HepG2 (cell line): Measurements from ENCODE around the gene TGM2. TPM values are rescaled to one million over a fixed set of nuclear protein-coding genes. Genes with fewer than 3 reads are reported as not detected.

Source experiments
- AHR ChIP-seq: IDR thresholded peaks from 2 replicates; pipeline ENCODE4 v1.6.1; 2018; ENCODE audit warnings: missing genetic modification reagents, missing compliant biosample characterization
- ARID3A ChIP-seq: IDR thresholded peaks from 2 replicates; pipeline ENCODE4 v1.6.1; 2012; ENCODE audit warnings: low read depth, low read length, improper control_type of control experiment
- CREB3 ChIP-seq: sonication (generic); formaldehyde crosslinking; IDR thresholded peaks from 2 replicates; pipeline ENCODE4 v1.5.0; 2020; ENCODE audit warnings: missing genetic modification reagents
- HHEX ChIP-seq: IDR thresholded peaks from 2 replicates; pipeline ENCODE4 v1.6.1; 2016; ENCODE audit warnings: control low read depth
- MBNL3 ChIP-seq: fragments of 250-450 bp; sonication (Bioruptor Pico); conservative IDR thresholded peaks from 2 replicates; pipeline ENCODE4 v1.8.0; 2022; ENCODE audit warnings: mild to moderate bottlenecking, inconsistent platforms
- RAD51 ChIP-seq: fragments of 450-650 bp; IDR thresholded peaks from 2 replicates; pipeline ENCODE4 v1.6.1; 2016; ENCODE audit warnings: borderline replicate concordance
- SAP130 ChIP-seq: IDR thresholded peaks from 2 replicates; pipeline ENCODE4 v1.6.1; 2016; ENCODE audit warnings: low read depth
- TBL1XR1 ChIP-seq: fragments of 150-350 bp; IDR thresholded peaks from 2 replicates; pipeline ENCODE4 v1.6.1; 2014; ENCODE audit warnings: borderline replicate concordance, low read length; ENCODE audit not compliant: partially characterized antibody
- TERF1 ChIP-seq: sonication (generic); formaldehyde crosslinking; IDR thresholded peaks from 2 replicates; pipeline ENCODE4 v1.8.0; 2022; ENCODE audit warnings: mild to moderate bottlenecking, missing genetic modification reagents, moderate library complexity
- ZBTB20 ChIP-seq: sonication (generic); formaldehyde crosslinking; IDR thresholded peaks from 2 replicates; pipeline ENCODE4 v1.8.1; 2023; ENCODE audit warnings: missing genetic modification reagents, low read depth, mild to moderate bottlenecking, borderline replicate concordance
- ZEB1 ChIP-seq: IDR thresholded peaks from 2 replicates; pipeline ENCODE4 v1.6.1; 2012; ENCODE audit warnings: mild to moderate bottlenecking, low read depth, inconsistent platforms; ENCODE audit not compliant: insufficient replicate concordance
- ZNF431 ChIP-seq: sonication (generic); formaldehyde crosslinking; IDR thresholded peaks from 2 replicates; pipeline ENCODE4 v1.9.0; 2022; ENCODE audit warnings: missing genetic modification reagents, low read depth, mild to moderate bottlenecking, borderline replicate concordance
- ZNF572 ChIP-seq: sonication (generic); formaldehyde crosslinking; IDR thresholded peaks from 2 replicates; pipeline ENCODE4 v1.5.1; 2020; ENCODE audit warnings: mild to moderate bottlenecking, missing genetic modification reagents
- ZNF749 ChIP-seq: sonication (generic); formaldehyde crosslinking; IDR thresholded peaks from 2 replicates; pipeline ENCODE4 v1.8.0; 2022; ENCODE audit warnings: mild to moderate bottlenecking, missing genetic modification reagents, moderate library complexity, borderline replicate concordance
- ZNF816 ChIP-seq: sonication (generic); formaldehyde crosslinking; IDR thresholded peaks from 2 replicates; pipeline ENCODE4 v1.8.0; 2022; ENCODE audit warnings: missing genetic modification reagents, mild to moderate bottlenecking, borderline replicate concordance
- ZSCAN12 ChIP-seq: sonication (generic); formaldehyde crosslinking; IDR thresholded peaks from 2 replicates; pipeline ENCODE4 v1.9.0; 2021; ENCODE audit warnings: mild to moderate bottlenecking, missing genetic modification reagents
- polyA plus RNA-seq, 8 experiments: library from polyadenylated mRNA; depleted of rRNA in 3 of 8; stranded (reverse) in 7 of 8; unstranded in 1 of 8; fragments of >200 nt; fragmentation: Illumina TruSeq in 4 of 8; extraction: Trizol in 4 of 8; gene quantifications; 2 replicates each; pipeline versions ENCODE4 v1.2.1 to v1.2.3, GENCODE V29; 2011 to 2016; ENCODE audit warnings: low read depth in 4 of 8, missing spikeins in 1 of 8, mixed read lengths in 1 of 8; ENCODE audit not compliant: insufficient read depth in 1 of 8
- total RNA-seq, 5 experiments: library from RNA; depleted of rRNA; stranded (reverse); fragments of >200 nt; fragmentation: Illumina TruSeq; extraction: Trizol; gene quantifications; 2 replicates each; pipeline ENCODE4 v1.2.3, GENCODE V29; 2016; ENCODE audit warnings: low read depth in 1 of 5
- TF ChIP-seq, protein P1 (sequence below): sonication (generic); formaldehyde crosslinking; IDR thresholded peaks from 2 replicates; pipeline ENCODE4 v1.4.0; 2020; ENCODE audit warnings: mild to moderate bottlenecking, missing genetic modification reagents
- TF ChIP-seq, protein P2 (sequence below): sonication (generic); formaldehyde crosslinking; IDR thresholded peaks from 2 replicates; pipeline ENCODE4 v1.5.1; 2020; ENCODE audit warnings: missing genetic modification reagents, mild to moderate bottlenecking, borderline replicate concordance
- TF ChIP-seq, protein P3 (sequence below): fragments of 450-650 bp; IDR thresholded peaks from 2 replicates; pipeline ENCODE4 v1.6.1; 2016
- TF ChIP-seq, protein P4 (sequence below): sonication (generic); formaldehyde crosslinking; IDR thresholded peaks from 2 replicates; pipeline ENCODE4 v1.9.0; 2021; ENCODE audit warnings: missing genetic modification reagents, borderline replicate concordance

Gene TGM2
- total and polyA plus RNA-seq, 2 of the 13 experiments (the other 11 are each of a cell fraction or from before 2014, with no cell fraction given), result 4.2 to 46.4 TPM

DNA sequence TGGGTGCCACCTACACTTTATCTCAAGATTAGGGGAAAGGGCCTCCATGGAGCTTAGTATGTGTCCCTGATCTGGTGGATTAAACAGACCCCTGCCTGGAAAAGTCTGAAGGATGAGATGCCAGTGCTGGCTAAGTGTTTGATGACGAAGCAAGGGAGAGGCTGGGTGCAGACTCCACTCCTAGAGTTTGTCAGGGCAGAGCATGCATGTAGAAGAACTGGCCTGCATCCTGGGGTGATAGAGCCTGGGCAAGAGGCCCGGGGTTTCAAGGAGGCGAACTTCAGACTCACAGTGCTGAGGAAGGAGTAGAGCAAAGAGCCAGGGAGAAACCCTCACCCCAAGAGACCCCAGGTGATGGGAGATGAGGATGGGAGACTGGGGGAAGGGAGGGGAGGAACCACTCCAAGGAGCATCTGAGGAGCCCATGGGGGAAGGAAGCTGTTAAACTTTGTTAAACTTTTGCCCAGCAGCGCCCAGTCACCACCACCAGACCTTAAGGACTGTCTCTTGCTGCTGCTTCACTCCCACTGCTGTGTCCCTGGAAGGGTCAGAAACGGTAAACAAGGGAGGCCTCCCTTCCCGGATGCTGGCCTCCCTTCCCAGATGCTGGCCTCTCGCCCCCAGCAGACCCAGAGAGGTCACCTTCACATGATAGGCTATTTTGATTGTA lies 69.9 kb downstream of the TGM2 start (continued):
- TF ChIP-seq ZNF431 (CRISPR knock-in tag) (no peak), ARID3A (no peak), RAD51 (no peak), ZNF749 (CRISPR knock-in tag) (no peak), SAP130 (CRISPR knock-in tag) (peak; percentile 21; the same call in 1 of the 2 replicates), AHR (CRISPR knock-in tag) (no peak), ZNF816 (CRISPR knock-in tag) (no peak), ZEB1 (no peak), ZSCAN12 (CRISPR knock-in tag) (no peak), CREB3 (CRISPR knock-in tag) (no peak), HHEX (no peak), ZBTB20 (CRISPR knock-in tag) (no peak), ZNF572 (CRISPR knock-in tag) (no peak), TERF1 (CRISPR knock-in tag) (no peak), TBL1XR1 (no peak), MBNL3 (CRISPR knock-in tag) (no peak)
- TF ChIP-seq, protein P1, sequence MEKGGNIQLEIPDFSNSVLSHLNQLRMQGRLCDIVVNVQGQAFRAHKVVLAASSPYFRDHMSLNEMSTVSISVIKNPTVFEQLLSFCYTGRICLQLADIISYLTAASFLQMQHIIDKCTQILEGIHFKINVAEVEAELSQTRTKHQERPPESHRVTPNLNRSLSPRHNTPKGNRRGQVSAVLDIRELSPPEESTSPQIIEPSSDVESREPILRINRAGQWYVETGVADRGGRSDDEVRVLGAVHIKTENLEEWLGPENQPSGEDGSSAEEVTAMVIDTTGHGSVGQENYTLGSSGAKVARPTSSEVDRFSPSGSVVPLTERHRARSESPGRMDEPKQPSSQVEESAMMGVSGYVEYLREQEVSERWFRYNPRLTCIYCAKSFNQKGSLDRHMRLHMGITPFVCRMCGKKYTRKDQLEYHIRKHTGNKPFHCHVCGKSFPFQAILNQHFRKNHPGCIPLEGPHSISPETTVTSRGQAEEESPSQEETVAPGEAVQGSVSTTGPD, result no peak
- TF ChIP-seq, protein P2, sequence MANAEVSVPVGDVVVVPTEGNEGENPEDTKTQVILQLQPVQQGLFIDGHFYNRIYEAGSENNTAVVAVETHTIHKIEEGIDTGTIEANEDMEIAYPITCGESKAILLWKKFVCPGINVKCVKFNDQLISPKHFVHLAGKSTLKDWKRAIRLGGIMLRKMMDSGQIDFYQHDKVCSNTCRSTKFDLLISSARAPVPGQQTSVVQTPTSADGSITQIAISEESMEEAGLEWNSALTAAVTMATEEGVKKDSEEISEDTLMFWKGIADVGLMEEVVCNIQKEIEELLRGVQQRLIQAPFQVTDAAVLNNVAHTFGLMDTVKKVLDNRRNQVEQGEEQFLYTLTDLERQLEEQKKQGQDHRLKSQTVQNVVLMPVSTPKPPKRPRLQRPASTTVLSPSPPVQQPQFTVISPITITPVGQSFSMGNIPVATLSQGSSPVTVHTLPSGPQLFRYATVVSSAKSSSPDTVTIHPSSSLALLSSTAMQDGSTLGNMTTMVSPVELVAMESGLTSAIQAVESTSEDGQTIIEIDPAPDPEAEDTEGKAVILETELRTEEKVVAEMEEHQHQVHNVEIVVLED, result no peak
- TF ChIP-seq, protein P3, sequence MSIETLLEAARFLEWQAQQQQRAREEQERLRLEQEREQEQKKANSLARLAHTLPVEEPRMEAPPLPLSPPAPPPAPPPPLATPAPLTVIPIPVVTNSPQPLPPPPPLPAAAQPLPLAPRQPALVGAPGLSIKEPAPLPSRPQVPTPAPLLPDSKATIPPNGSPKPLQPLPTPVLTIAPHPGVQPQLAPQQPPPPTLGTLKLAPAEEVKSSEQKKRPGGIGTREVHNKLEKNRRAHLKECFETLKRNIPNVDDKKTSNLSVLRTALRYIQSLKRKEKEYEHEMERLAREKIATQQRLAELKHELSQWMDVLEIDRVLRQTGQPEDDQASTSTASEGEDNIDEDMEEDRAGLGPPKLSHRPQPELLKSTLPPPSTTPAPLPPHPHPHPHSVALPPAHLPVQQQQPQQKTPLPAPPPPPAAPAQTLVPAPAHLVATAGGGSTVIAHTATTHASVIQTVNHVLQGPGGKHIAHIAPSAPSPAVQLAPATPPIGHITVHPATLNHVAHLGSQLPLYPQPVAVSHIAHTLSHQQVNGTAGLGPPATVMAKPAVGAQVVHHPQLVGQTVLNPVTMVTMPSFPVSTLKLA, result no peak
- TF ChIP-seq, protein P4, sequence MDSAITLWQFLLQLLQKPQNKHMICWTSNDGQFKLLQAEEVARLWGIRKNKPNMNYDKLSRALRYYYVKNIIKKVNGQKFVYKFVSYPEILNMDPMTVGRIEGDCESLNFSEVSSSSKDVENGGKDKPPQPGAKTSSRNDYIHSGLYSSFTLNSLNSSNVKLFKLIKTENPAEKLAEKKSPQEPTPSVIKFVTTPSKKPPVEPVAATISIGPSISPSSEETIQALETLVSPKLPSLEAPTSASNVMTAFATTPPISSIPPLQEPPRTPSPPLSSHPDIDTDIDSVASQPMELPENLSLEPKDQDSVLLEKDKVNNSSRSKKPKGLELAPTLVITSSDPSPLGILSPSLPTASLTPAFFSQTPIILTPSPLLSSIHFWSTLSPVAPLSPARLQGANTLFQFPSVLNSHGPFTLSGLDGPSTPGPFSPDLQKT (CRISPR knock-in tag), result no peak
